Bronchial epithelial cell (primary cell): ENCODE measurements around the gene FGF5. TPM values are rescaled to one million over a fixed set of nuclear protein-coding genes. Genes with fewer than 3 reads are reported as not detected.
"Not testable (repeated sequence)": the region's sequence is repeated elsewhere in the genome, so short reads cannot be mapped to it uniquely, and the experiment has no call there.

Source experiments
- DNase-seq: peaks from one replicate; pipeline ENCODE4 v3.0.0-alpha.2; 2010; ENCODE audit warnings: low read depth
- FAIRE-seq: peaks from 2 replicates; lab custom pipeline; 2011; peaks lifted over from hg19 to GRCh38; lab: Jason Lieb, UNC
- H3K27me3 ChIP-seq: 2 replicates; pipeline ENCODE4 v1.5.1; 2011; ENCODE audit warnings: low read length; ENCODE audit not compliant: control insufficient read depth, insufficient read depth
- H3K36me3 ChIP-seq: 2 replicates; pipeline ENCODE4 v1.5.1; 2011; ENCODE audit warnings: low read length; ENCODE audit not compliant: control insufficient read depth, insufficient read depth
- H3K4me3 ChIP-seq: 2 replicates; pipeline ENCODE4 v1.5.1; 2011; ENCODE audit warnings: mild to moderate bottlenecking, low read depth, low read length, control low read depth
- CTCF ChIP-seq: IDR thresholded peaks from 2 replicates; pipeline ENCODE4 v1.5.1; 2011; ENCODE audit warnings: mild to moderate bottlenecking, moderate library complexity, low read length, control low read depth, inconsistent platforms; ENCODE audit not compliant: insufficient read depth, severe bottlenecking
- total RNA-seq: library from RNA; depleted of rRNA; stranded (reverse); fragments of >200 nt; gene quantifications from 2 replicates; pipeline ENCODE4 v1.2.1, GENCODE V29; 2014

Gene FGF5
- total RNA-seq, 1 donor from 2014 or later: 1.3 TPM

GRCh38 chr4:80279751-80280150 lies 13.3 kb downstream of the FGF5 start:
- Histone ChIP-seq H3K27me3 (no peaks in the 10 kb centered on the region), H3K36me3 (no peaks in the 10 kb centered on the region), H3K4me3 (no peak overlapping the region)
- TF ChIP-seq CTCF: no peak
- no peak for FAIRE-seq
- DNase-seq: no peak

- no peak for FAIRE-seq
- H3K4me3 ChIP-seq: no peak overlapping the region
- no peaks in the 10 kb centered on the region for H3K36me3 ChIP-seq
- H3K27me3 ChIP-seq: no peaks in the 10 kb centered on the region
- TF ChIP-seq CTCF: no peak
- DNase-seq: no peak
These were observed 20.0 kb downstream of the FGF5 start for GRCh38 chr4:80286451-80286850.

GRCh38 chr4:80290665-80291064 lies 24.2 kb downstream of the FGF5 start:
- not testable (repeated sequence) for H3K4me3 ChIP-seq, FAIRE-seq, H3K27me3 ChIP-seq, H3K36me3 ChIP-seq, DNase-seq

GRCh38 chr4:80294206-80294605 lies 27.7 kb downstream of the FGF5 start:
- H3K36me3 ChIP-seq: no peaks in the 10 kb centered on the region
- TF ChIP-seq CTCF: no peak
- H3K4me3 ChIP-seq: no peak overlapping the region
- DNase-seq: no peak
- FAIRE-seq: no peak
- no peaks in the 10 kb centered on the region for H3K27me3 ChIP-seq

GRCh38 chr4:80295336-80295735 lies 28.9 kb downstream of the FGF5 start:
- no peaks in the 10 kb centered on the region for H3K27me3 ChIP-seq
- no peak for FAIRE-seq
- TF ChIP-seq CTCF: no peak
- no peak for DNase-seq
- H3K36me3 ChIP-seq: no peaks in the 10 kb centered on the region
- H3K4me3 ChIP-seq: no peak overlapping the region

- no peak for DNase-seq
- TF ChIP-seq CTCF: no peak
- Histone ChIP-seq H3K27me3 (no peaks in the 10 kb centered on the region), H3K36me3 (no peaks in the 10 kb centered on the region), H3K4me3 (no peak overlapping the region)
- no peak for FAIRE-seq
These were observed 29.4 kb downstream of the FGF5 start for GRCh38 chr4:80295826-80296225.
